GM15510 (cell line): Measurements from ENCODE around the gene SHTN1.

ENCODE experiments used
- POLR2A ChIP-seq: IDR thresholded peaks from 3 replicates; pipeline ENCODE4 v1.6.1; 2011; ENCODE audit warnings: borderline replicate concordance; ENCODE audit not compliant: insufficient read length; ENCODE audit errors: extremely low read depth

SHTN1 gene

GRCh38 chr10:116968331-116968730 lies 36.7 kb downstream of the SHTN1 start:
- TF ChIP-seq POLR2A = no peak

GRCh38 chr10:116961406-116962251 lies 43.4 kb downstream of the SHTN1 start:
- no peak for TF ChIP-seq POLR2A

DNA sequence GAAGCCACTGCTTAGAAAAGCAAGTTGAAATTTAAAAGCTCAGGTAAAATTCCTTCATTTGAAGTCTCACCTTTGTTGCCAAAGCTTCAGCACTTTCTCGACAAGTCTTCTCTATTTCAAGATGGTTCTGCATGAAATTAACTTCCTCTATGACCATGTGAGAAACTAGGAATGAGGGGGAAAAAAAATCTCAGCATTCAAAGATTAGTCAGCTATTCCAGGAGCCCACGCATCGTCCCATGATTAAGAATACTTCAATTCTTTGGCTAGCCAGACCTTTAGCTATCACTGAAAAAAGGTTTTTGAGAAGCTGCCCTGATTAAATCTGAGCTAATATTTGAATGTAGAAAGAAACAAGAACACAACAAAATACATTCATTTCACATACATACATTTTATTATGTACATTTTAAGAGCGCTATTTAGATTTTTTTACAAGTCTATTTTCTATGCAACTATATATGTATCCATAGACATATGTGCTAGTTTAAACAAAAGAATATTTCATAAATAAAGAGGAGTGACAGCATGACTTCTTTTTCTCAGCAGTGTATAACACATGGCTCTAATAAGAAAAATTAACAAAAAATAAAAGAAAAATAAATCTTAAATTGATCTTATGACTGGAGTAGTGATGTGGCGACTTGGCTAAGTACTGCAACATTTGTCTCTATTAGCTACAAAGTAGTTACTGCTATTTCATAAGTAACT lies 44.8 kb downstream of the SHTN1 start:
- TF ChIP-seq POLR2A = no peak

- no peak for TF ChIP-seq POLR2A
These were observed 52.3 kb downstream of the SHTN1 start for GRCh38 chr10:116952729-116953128.

DNA sequence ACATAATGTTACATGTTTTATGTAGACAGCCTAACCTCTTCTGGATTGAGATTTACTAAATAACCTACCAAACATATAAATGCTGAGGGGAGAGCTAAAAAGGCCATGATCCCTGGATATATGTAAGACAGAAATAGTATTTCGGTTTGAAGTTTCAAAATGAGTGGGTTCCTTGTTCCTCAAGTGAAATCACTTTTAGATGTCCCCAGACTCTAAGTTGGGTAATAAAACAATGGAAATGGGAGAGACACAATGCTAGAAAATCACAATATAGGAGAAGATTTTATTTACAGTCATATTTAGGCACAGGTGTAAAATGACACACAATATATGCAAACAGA lies 56.5 kb downstream of the SHTN1 start:
- no peak for TF ChIP-seq POLR2A

DNA sequence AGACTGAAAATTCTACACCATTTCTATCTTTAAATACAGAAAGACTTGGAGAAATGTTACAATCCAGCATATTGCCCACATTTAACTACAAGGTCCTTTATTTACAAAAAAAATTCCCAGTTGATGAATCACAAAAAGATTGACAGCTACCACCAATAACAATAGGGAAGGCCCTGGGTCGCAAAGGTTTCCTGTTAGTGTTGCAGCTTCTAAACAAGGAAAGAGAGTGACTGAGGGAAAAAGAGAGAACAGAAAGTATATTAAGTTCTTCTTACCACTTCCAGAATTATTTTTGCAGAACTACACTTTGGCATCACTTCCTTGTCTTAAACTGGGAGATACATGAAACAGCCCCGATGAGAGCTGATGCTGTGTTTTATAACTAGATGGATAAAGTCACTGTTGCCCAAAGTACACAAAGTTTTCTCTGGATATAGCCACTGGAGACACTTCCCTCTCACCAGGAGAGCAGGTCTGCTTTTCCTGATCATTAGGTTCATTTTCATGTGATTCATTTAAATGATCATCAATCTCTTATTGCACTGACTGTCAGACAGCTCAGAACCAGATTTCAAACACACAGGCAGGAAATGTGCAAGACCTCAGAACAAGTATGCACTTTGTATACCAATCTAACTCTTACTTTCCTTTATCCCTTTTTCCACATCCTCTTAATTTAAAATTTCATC lies 57.0 kb downstream of the SHTN1 start:
- no peak for TF ChIP-seq POLR2A

- TF ChIP-seq POLR2A = no peak
These were observed 60.1 kb downstream of the SHTN1 start for GRCh38 chr10:116944911-116945310.

GRCh38 chr10:116931806-116932205 lies 73.2 kb downstream of the SHTN1 start:
- no peak for TF ChIP-seq POLR2A

DNA sequence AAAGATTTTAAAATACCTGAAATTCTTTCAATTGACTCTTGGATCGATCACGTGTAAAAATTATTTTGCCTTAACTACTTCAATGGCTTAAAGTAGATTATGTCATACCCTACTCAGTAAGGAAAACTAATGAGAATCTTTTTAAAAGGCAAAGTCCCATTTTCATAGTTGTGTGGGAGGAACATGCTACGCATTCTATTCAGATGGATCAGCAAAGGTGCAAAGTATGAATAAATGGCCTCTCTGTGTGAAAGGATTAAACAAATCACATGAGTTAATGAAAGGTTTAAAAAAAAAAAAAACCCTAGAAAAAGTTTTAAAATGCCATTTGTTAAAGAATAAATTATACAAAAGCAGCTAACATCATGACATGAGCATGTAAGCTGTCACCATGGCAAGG lies 78.6 kb downstream of the SHTN1 start:
- TF ChIP-seq POLR2A = no peak

DNA sequence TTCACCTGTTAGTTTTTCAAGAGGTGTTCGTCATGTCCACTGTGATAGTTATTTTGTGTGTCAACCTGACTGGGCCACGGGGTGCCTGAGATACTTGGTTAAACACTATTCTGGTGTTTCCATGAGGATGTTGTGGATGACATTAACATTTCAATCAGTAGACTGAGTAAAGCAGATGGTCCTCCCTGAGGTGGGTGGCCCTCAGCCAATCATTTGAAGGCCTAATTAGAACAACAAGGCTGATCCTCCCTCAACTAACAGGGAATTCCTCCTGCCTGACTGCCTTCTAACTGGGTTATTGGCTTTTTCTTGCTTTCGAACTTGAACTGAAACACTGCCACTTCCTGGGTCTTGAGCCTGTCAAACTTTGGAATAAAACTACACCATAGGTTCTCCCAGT lies 79.9 kb downstream of the SHTN1 start:
- no peak for TF ChIP-seq POLR2A

DNA sequence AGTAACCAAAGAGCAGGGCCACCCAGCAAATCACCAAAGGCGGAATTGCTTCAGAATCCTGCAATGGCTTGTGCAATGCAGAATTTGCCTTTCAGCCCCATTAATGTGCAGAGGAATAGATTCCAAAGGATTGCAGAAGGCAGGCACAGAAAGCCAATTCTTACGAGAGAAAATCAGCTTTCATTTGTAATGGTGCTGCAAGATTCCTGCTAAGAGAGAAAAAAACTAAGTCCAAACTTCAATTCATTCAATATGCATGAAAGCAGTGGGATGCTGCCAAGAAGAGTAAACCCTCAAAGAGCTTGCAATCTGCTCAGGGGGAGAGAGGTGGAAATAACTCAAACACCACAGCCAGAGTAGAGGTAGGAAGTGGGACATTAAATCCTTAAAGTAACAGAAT lies 85.3 kb downstream of the SHTN1 start:
- TF ChIP-seq POLR2A = no peak

DNA sequence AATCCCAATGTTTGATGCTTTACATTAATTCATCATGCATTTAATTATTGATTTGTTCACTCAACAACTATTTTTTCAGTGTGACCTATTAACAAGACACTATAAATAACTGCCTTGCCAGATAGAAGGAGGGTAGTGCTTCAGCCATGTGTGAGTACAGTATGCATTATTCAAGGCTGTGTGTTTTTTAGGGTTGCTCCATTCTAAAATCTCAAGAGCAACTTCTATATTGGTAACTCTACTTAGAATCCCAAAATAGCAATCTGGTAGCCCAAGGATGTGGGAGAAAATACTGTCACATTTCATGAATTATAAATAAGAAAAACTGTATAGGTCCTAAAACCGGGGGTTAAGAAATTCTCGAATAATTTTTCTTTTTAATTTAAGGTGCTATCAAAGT lies 85.8 kb downstream of the SHTN1 start:
- no peak for TF ChIP-seq POLR2A

DNA sequence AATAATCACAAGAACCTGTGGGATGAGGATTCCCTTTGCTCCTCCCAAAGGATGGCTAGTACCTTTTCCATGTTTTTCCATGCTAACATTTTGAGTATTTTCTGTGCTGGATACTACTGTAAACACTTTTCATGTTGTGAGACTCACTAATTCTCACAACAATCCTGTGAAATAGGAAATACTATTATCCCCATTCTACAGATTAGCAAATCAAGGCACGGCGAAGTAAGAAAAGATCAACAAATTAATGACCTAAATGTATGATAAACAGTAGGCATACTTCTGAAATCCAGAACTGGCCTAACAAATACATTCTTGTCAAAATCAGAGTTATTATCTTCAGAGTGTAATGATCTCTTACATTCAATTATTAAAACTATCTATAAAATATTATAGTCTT lies 86.4 kb downstream of the SHTN1 start:
- no peak for TF ChIP-seq POLR2A

DNA sequence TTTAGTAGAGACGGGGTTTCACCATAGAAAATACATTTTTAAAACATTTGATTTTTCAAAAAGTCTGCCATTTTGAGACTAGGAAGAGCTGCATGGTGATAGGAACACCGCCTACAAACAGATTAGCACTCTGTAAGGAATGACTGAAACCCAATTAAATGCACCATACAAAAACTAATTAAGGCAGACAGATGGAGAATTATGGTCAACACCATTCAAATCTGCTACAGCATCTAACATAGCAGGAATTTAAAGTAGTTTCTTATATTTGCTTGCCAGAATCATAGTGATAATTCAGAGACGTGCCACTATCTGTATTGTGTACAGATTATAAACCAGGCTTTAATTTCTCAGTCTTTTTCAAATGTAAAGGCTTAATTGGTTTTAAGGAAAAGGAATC lies 87.5 kb downstream of the SHTN1 start:
- no peak for TF ChIP-seq POLR2A

DNA sequence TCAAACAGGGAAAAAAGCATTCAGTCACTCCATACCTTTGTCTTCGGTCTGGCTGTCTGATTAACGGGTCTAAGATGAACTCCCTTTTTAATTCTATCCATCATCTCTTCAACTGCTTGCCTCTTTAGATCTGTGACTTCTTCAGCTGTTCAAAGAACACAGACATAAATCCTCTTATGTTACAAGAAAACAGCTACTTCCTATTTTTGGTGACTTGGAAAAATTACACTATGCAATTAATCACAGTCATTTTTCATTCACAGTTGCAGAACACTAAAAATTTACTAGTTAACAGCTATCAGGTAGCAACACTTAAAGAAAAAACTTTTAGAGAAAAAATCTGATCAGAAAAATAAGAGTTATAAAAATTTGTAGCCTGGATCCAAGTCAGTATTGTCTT lies 89.6 kb downstream of the SHTN1 start:
- TF ChIP-seq POLR2A = no peak
